ENCODE measurements around the gene CHRNA7.

- TF ChIP-seq CTCF (IDR thresholded peaks at IDR 0.05) (no peak), POLR2A (IDR thresholded peaks at IDR 0.05) (no peak)
Observed at GRCh38 chr15:32104061-32104995, 74.0 kb downstream of the CHRNA7 start.

All from esophagus squamous epithelium (tissue), 4 donors.